Activated CD4-positive, alpha-beta memory T cell treated with anti-CD3 and anti-CD28 coated beads for 36 hours (primary cell): ENCODE results near the gene TSFM. TPM values are rescaled to one million over a fixed set of nuclear protein-coding genes. Genes with fewer than 3 reads are reported as not detected.

Source experiments
- CTCF ChIA-PET: fragments of 350-600 bp; sonication (Branson Sonifier 250); formaldehyde crosslinking; loops from one replicate; lab custom pipeline; 2021; ENCODE audit warnings: antibody characterized with exemption, inconsistent platforms; lab: Charles Lee
- POLR2A ChIA-PET: fragments of 350-600 bp; sonication (Branson Sonifier 250); formaldehyde crosslinking; loops from one replicate; lab custom pipeline; 2021; ENCODE audit warnings: antibody characterized with exemption; lab: Charles Lee
- DNase-seq: peaks from one replicate; pipeline ENCODE4 v3.0.0-alpha.2; 2020
- H3K27ac Mint-ChIP-seq: one replicate; pipeline ENCODE4 v1.8.0; 2021; ENCODE audit warnings: mixed read lengths
- H3K27me3 Mint-ChIP-seq: one replicate; pipeline ENCODE4 v1.8.0; 2021; ENCODE audit warnings: mixed read lengths
- H3K36me3 Mint-ChIP-seq: one replicate; pipeline ENCODE4 v1.8.0; 2021; ENCODE audit warnings: mixed read lengths
- H3K4me1 Mint-ChIP-seq: one replicate; pipeline ENCODE4 v1.8.0; 2021; ENCODE audit warnings: low read depth, mixed read lengths
- H3K4me3 Mint-ChIP-seq: one replicate; pipeline ENCODE4 v1.8.0; 2021; ENCODE audit warnings: mild to moderate bottlenecking, mixed read lengths
- H3K9me3 Mint-ChIP-seq: one replicate; pipeline ENCODE4 v1.8.0; 2021; ENCODE audit warnings: mixed read lengths
- intact Hi-C: fragments of 100-400 bp; cut with micrococcal nuclease; formaldehyde crosslinking; loops from one replicate; pipeline ENCODE4 v1.15.1; 2023
- total RNA-seq, 2 experiments: library from RNA; stranded (reverse); gene quantifications; one replicate each; pipeline ENCODE4 v1.2.3, GENCODE V29; 2021

TSFM gene
- total RNA-seq: 10 to 100 TPM; 45.5 to 47.2 TPM

DNA sequence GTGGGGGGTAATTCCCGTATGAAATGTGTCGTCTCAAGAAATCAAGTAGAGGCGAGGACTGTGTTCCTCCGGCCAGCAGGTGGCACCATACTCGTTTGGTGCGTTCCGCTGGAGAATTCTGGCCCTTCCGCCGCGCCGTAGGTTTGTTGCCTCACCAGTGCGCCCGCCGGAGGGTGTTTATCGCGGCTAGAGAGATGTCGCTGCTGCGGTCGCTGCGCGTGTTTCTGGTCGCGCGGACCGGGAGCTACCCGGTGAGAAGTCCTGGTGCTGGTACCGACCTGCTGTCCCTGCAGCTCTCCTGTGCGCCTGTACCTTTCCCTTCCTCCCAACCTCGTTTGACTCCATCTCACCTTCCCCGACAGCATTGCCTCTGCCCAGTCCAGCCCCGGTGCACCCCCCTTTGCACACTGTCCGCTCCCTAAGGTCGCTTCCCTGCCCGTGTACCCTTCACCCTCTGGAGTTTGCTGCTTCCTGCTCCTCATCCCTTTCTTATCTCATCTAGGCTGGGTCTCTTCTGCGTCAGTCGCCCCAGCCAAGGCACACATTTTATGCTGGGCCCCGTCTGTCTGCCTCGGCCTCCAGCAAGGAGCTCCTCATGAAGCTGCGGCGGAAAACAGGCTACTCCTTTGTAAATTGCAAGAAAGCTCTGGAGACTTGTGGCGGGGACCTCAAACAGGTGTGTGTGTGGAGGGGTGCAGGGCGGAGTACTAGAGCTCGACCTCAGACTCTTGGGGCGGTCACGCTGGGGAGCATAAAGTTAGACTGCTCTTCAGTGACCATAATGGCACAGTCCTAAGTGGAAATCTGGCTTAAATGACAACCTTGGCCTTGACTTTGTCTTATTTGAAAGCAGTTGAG is at the start of gene TSFM:
Gene TSFM, plus strand, starts transcription at position 180 of the 858 bp plus-strand sequence. Its CDS starts 15 bp downstream, at position 195.
- Mint-ChIP-seq H3K27me3 (no peaks in the 10 kb centered on the region), H3K9me3 (no peaks in the 10 kb centered on the region), H3K27ac (peak within 1 kb of the TSS; percentile 93), H3K36me3 (peaks cover 22% of the 10 kb centered on the region), H3K4me1 (peaks cover 37% of the 10 kb centered on the region), H3K4me3 (peak within 1 kb of the TSS; percentile 100)
- POLR2A ChIA-PET: interaction anchor here (0.7 to 2.9 kb wide), 7 partner anchors 11 to 114 kb away, joined by 3 to 10 read pairs (median 4); partner anchors contain the start of genes CTDSP2, EEF1AKMT3 and METTL1
- peak; percentile 98 for DNase-seq
- intact Hi-C loops: loop anchor here (1.0 to 2.0 kb wide), 5 partner anchors 11 to 122 kb away; partner anchors contain the start of genes CDK4, CTDSP2, EEF1AKMT3 and METTL1
- CTCF ChIA-PET: interaction anchor here (0.7 to 2.8 kb wide), 25 partner anchors 8 to 154 kb away, joined by 3 to 25 read pairs (median 6); partner anchors contain the start of genes CYP27B1, EEF1AKMT3, METTL1 and OS9

DNA sequence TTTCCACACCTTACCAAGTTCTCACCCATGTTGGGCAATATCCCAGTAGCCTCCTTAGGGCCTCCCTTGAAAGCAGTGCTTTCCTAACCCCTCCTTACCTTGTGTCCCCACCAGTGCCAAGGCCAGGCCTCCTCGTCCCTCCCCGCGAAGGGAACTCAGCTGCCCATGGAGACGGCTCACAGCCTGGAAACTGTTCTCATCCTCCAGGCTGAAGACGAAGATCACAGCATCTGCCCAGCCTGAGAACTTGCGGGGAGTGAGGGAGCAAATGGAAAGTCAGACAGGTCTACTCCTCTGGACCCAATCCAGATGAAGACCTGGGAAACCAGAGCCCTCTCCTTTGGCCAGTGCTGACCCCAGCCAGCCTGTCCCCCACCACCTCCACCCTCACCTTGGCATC is 48.7 kb upstream of the TSFM start:
- H3K4me3 Mint-ChIP-seq: no peak overlapping the region
- H3K9me3 Mint-ChIP-seq: no peaks in the 10 kb centered on the region
- ChIA-PET CTCF (interaction anchor here (1.3 kb wide), 1 partner anchor 8 kb away, joined by 5 read pairs; no protein-coding TSS in a partner anchor), POLR2A (no interaction called here)
- peaks cover 12% of the 10 kb centered on the region for H3K4me1 Mint-ChIP-seq
- DNase-seq: no peak
- no peak overlapping the region for H3K27ac Mint-ChIP-seq
- no peaks in the 10 kb centered on the region for H3K27me3 Mint-ChIP-seq
- intact Hi-C loops: no loop called here
- H3K36me3 Mint-ChIP-seq: peaks cover 47% of the 10 kb centered on the region

DNA sequence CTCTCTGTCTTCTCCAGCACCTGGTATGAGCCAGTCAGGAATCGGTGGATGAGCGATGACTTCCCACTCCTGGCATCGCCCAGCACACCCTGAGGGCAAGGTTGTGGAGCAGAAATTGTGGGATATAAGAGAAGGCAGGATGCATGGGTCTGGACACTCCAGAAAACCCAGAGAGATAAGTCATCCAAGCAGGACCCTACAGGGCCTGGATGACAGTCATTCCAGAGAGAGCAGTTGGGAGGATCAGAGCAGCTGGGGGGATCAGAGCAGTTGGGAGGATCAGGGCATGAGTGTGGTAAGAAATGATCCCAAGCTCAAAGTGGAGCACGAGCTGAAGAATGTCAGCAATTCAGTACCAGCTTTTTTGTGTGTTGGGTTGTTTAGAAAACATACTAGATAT is 48.0 kb upstream of the TSFM start:
- intact Hi-C loops: no loop called here
- CTCF ChIA-PET: interaction anchor here (1.3 to 1.4 kb wide), 2 partner anchors 9 to 151 kb away, joined by 5 to 6 read pairs; no protein-coding TSS in a partner anchor
- Mint-ChIP-seq H3K4me3 (no peak overlapping the region), H3K27me3 (no peaks in the 10 kb centered on the region), H3K9me3 (no peaks in the 10 kb centered on the region), H3K4me1 (peaks cover 18% of the 10 kb centered on the region), H3K27ac (peak overlapping the region; percentile 6), H3K36me3 (peaks cover 49% of the 10 kb centered on the region)
- DNase-seq: no peak
- POLR2A ChIA-PET: no interaction called here

DNA sequence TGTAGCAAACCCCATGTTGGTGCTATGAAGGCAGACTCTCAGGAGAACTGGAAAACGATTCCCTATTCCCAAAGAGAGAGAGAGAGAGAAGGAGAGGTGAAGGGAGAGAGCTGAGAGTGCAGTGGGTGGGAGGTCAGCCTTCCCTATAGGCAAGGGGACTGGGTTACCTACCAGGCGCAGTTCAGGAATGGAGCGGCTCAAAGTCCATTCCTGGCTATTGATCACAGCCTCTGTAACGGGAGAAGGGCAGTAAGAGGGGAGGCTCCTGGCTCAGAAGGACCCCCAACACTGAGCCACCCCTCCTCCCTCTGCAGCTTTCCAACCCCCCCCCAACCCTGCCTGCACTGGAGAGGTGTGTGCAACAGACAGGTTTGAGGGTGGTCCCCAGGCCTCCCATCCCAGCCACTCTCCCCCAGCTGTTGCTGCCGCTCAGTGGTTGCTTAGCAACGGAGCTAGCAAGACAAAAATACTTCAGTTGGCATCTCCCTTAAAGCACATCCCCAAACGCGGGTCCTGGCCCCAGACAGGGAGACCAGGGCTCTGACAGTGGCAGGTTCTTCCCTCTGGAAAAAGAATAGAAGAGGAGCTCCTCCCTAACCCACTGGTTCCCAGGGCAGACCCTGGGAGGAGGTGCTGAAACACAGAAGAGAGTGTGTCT is 47.3 kb upstream of the TSFM start:
- H3K4me3 Mint-ChIP-seq: no peak overlapping the region
- CTCF ChIA-PET: interaction anchor here (1.3 to 1.4 kb wide), 2 partner anchors 9 to 152 kb away, joined by 5 to 6 read pairs; no protein-coding TSS in a partner anchor
- intact Hi-C loops: no loop called here
- DNase-seq: no peak
- peaks cover 23% of the 10 kb centered on the region for H3K4me1 Mint-ChIP-seq
- H3K9me3 Mint-ChIP-seq: no peaks in the 10 kb centered on the region
- no peaks in the 10 kb centered on the region for H3K27me3 Mint-ChIP-seq
- H3K36me3 Mint-ChIP-seq: peaks cover 46% of the 10 kb centered on the region
- H3K27ac Mint-ChIP-seq: no peak overlapping the region
- POLR2A ChIA-PET: no interaction called here

- Mint-ChIP-seq H3K4me3 (no peak overlapping the region), H3K27ac (no peak overlapping the region), H3K27me3 (no peaks in the 10 kb centered on the region), H3K9me3 (no peaks in the 10 kb centered on the region), H3K36me3 (peaks cover 38% of the 10 kb centered on the region), H3K4me1 (peaks cover 30% of the 10 kb centered on the region)
- DNase-seq: no peak
- CTCF ChIA-PET: no interaction called here
- POLR2A ChIA-PET: interaction anchor here (0.5 to 1.2 kb wide), 2 partner anchors 12 to 66 kb away, joined by 3 to 6 read pairs; no protein-coding TSS in a partner anchor
- intact Hi-C loops: no loop called here
These were observed 46.4 kb upstream of the TSFM start for GRCh38 chr12:57735952-57736740.

GRCh38 chr12:57736741-57737466 is 45.7 kb upstream of the TSFM start:
- CTCF ChIA-PET: no interaction called here
- no peak overlapping the region for H3K27ac Mint-ChIP-seq
- intact Hi-C loops: no loop called here
- H3K27me3 Mint-ChIP-seq: no peaks in the 10 kb centered on the region
- POLR2A ChIA-PET: interaction anchor here (0.5 to 1.2 kb wide), 2 partner anchors 12 to 67 kb away, joined by 3 to 6 read pairs; no protein-coding TSS in a partner anchor
- H3K9me3 Mint-ChIP-seq: no peaks in the 10 kb centered on the region
- H3K4me1 Mint-ChIP-seq: peaks cover 33% of the 10 kb centered on the region
- H3K4me3 Mint-ChIP-seq: no peak overlapping the region
- DNase-seq: no peak
- H3K36me3 Mint-ChIP-seq: peaks cover 32% of the 10 kb centered on the region

DNA sequence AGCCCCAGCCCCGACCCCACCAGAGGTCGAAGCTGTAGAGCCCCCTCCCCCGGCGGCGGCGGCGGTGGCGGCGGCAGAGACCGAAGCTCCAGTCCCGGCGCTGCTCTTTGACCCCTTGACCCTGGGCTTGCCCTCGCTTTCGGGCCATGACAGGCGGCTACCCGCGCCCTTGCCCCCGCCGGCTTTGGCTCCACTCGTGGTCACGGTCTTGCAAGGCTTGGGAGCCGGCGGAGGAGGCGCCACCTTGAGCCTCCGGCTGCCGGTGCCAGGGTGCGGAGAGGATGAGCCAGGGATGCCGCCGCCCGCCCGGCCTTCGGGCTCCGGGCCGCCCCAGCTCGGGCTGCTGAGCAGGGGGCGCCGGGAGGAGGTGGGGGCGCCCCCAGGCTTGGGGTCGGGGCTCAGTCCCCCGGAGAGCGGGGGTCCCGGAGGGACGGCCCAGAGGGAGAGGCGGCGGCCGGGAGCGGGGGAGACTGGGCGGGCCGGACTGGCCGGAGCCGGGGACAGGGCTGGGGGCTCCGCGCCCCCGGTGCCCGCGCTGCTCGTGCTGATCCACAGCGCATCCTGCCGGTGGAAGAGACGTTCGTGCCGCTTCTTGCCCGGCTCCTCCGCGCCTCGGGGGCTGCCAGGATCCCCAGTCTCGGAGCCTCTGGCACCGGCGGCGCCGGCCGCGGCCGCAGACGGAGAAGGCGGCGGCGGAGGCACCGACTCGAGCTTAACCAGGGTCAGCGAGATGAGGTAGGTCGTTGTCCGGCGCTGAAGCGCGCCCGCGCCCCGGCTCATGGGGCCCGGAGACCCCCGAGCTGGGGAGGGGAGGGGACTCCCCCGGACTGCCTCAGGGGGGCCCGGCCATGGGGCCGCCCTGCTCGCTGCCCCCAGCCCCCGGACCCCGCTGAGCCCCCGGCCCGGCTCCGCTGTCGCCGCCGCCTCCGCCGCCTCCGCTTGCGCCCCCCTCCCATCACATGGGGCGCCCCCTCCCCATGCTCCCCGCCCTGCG is 44.8 kb upstream of the TSFM start:
- Mint-ChIP-seq H3K36me3 (peaks cover 24% of the 10 kb centered on the region), H3K9me3 (no peaks in the 10 kb centered on the region), H3K4me1 (peaks cover 40% of the 10 kb centered on the region), H3K27me3 (no peaks in the 10 kb centered on the region), H3K4me3 (no peak overlapping the region), H3K27ac (no peak overlapping the region)
- POLR2A ChIA-PET: interaction anchor here (1.2 kb wide), 1 partner anchor 13 kb away, joined by 6 read pairs; no protein-coding TSS in a partner anchor
- CTCF ChIA-PET: no interaction called here
- DNase-seq: no peak
- intact Hi-C loops: no loop called here

- H3K9me3 Mint-ChIP-seq: no peaks in the 10 kb centered on the region
- ChIA-PET CTCF (no interaction called here), POLR2A (no interaction called here)
- H3K4me3 Mint-ChIP-seq: peak within 1 kb of the TSS; percentile 1
- DNase-seq: no peak
- H3K27me3 Mint-ChIP-seq: no peaks in the 10 kb centered on the region
- peaks cover 19% of the 10 kb centered on the region for H3K36me3 Mint-ChIP-seq
- H3K27ac Mint-ChIP-seq: peak within 1 kb of the TSS; percentile 7
- intact Hi-C loops: no loop called here
- H3K4me1 Mint-ChIP-seq: peaks cover 42% of the 10 kb centered on the region
These were observed 43.8 kb upstream of the TSFM start, which contains the start of gene AGAP2 for GRCh38 chr12:57738661-57739237. Gene AGAP2, minus strand, starts transcription at chr12:57738742. Its CDS starts 496 bp downstream, at chr12:57738246.

DNA sequence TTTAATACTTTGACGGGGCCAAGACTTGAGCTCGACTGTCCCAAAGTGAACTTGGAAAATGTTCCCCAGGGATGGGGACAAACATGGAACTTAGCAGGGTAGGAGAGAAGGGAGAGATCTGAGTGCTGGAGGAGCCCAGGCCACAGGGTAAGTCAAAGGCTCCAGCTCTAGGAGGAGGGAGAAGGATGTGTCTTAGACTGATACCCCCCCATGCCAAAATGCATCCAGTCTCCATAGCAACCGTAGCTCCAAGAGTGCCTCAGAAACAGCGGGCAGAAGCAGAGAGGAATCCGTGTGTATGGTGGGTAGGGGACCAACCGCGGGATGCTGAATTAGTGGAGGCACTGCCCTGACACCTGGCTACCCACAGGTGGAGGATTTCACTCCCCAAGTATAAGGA is 43.2 kb upstream of the TSFM start:
- DNase-seq: no peak
- POLR2A ChIA-PET: interaction anchor here (0.6 kb wide), 1 partner anchor 26 kb away, joined by 3 read pairs; no protein-coding TSS in a partner anchor
- H3K4me1 Mint-ChIP-seq: peaks cover 48% of the 10 kb centered on the region

More for the DNA sequence above, 43.2 kb upstream of the TSFM start:
- Mint-ChIP-seq H3K36me3 (peaks cover 17% of the 10 kb centered on the region), H3K9me3 (no peaks in the 10 kb centered on the region), H3K27me3 (no peaks in the 10 kb centered on the region), H3K27ac (peak overlapping the region; percentile 7), H3K4me3 (peak overlapping the region; percentile 1)
- CTCF ChIA-PET: no interaction called here
- intact Hi-C loops: no loop called here
